GM12878 (cell line): ENCODE measurements around the gene CYSLTR2. TPM values are rescaled to one million over a fixed set of nuclear protein-coding genes. Genes with fewer than 3 reads are reported as not detected.
A peak's percentile ranks its signal among the peaks of the same experiment; 100 is the strongest.

Experiments
- ATAC-seq: fragments of 200-7000 bp; cut with Tn5 transposase; 3 replicates; pipeline ENCODE4 v1.9.1; 2020; ENCODE audit warnings: mild to moderate bottlenecking, moderate library complexity
- BruUV-seq: library from RNA; stranded (reverse); fragments of 400-500 nt; replicated peaks from 2 replicates; lab custom pipeline; 2021; lab: Mats Ljungman, UMichigan
- CTCF ChIA-PET: fragments of 300-600 bp; sonication (Branson Sonifier 250); formaldehyde crosslinking; extraction: SDS; loops from one replicate; lab custom pipeline; 2021; ENCODE audit warnings: inconsistent platforms; lab: Yijun Ruan, JAX
- POLR2A ChIA-PET: fragments of 350-600 bp; formaldehyde crosslinking; extraction: SDS; loops from one replicate; lab custom pipeline; 2021; ENCODE audit warnings: inconsistent platforms; lab: Charles Lee
- RAD21 ChIA-PET: fragments of 300-600 bp; sonication (Branson Sonifier 250); formaldehyde crosslinking; loops from one replicate; lab custom pipeline; 2023; ENCODE audit warnings: antibody characterized with exemption; ENCODE audit not compliant: unreplicated experiment; lab: Charles Lee
- SMC1A ChIA-PET: fragments of 300-600 bp; sonication (Branson Sonifier 250); formaldehyde crosslinking; loops from one replicate; lab custom pipeline; 2023; ENCODE audit not compliant: unreplicated experiment, uncharacterized antibody; lab: Charles Lee
- DNase-seq: peaks from one replicate; pipeline ENCODE4 v3.0.0-alpha.2; 2011; ENCODE audit warnings: low read depth, low spot score
- FAIRE-seq: peaks from 3 replicates; lab custom pipeline; 2011; peaks lifted over from hg19 to GRCh38; lab: Jason Lieb, UNC
- H2AFZ ChIP-seq: 2 replicates; pipeline ENCODE4 v1.6.0; 2011; ENCODE audit warnings: low read depth, low read length, control low read depth; ENCODE audit not compliant: control insufficient read depth
- H3K27ac ChIP-seq: 2 replicates; pipeline ENCODE4 v1.5.1; 2011; ENCODE audit warnings: control low read depth; ENCODE audit not compliant: control insufficient read depth, insufficient read depth
- H3K27me3 ChIP-seq, 2 experiments: replicated peaks in 1 of 2; 2 replicates each; pipeline versions ENCODE4 v1.6.0 to v1.6.1; 2011; ENCODE audit warnings: low read length in 1 of 2; ENCODE audit not compliant: control insufficient read depth in 2 of 2, insufficient read depth in 2 of 2
- H3K36me3 ChIP-seq, 2 experiments: 2 replicates each; pipeline ENCODE4 v1.5.1; 2011; ENCODE audit warnings: low read length in 1 of 2; ENCODE audit not compliant: control insufficient read depth in 2 of 2, insufficient read depth in 2 of 2
- H3K4me1 ChIP-seq: 2 replicates; pipeline ENCODE4 v1.6.1; 2011; ENCODE audit warnings: mild to moderate bottlenecking, low read length, moderate library complexity, mixed read lengths; ENCODE audit not compliant: control insufficient read depth, insufficient read depth
- H3K4me2 ChIP-seq: 2 replicates; pipeline ENCODE4 v1.6.0; 2011; ENCODE audit warnings: control low read depth; ENCODE audit not compliant: control insufficient read depth, insufficient read depth
- H3K4me3 ChIP-seq: fragments of 200-600 bp; sonication (generic); 2 replicates; pipeline ENCODE4 v1.5.1; 2016
- H3K79me2 ChIP-seq: 2 replicates; pipeline ENCODE4 v1.6.0; 2011; ENCODE audit warnings: low read length; ENCODE audit not compliant: control insufficient read depth, insufficient read depth
- H3K9ac ChIP-seq: 2 replicates; pipeline ENCODE4 v1.8.0; 2011; ENCODE audit warnings: low read length, control low read depth, mixed read lengths; ENCODE audit not compliant: control insufficient read depth, insufficient read depth
- H3K9me3 ChIP-seq: replicated peaks from 3 replicates; pipeline ENCODE4 v1.5.1; 2011; ENCODE audit warnings: mild to moderate bottlenecking, low read length; ENCODE audit not compliant: control insufficient read depth, insufficient read depth
- H4K20me1 ChIP-seq: 2 replicates; pipeline ENCODE4 v1.6.0; 2011; ENCODE audit not compliant: control insufficient read depth, insufficient read depth
- BACH1 ChIP-seq: fragments of 450-650 bp; IDR thresholded peaks from 2 replicates; pipeline ENCODE4 v1.6.1; 2017; ENCODE audit warnings: mild to moderate bottlenecking, borderline replicate concordance
- BCLAF1 ChIP-seq: fragments of 450-650 bp; IDR thresholded peaks from 2 replicates; pipeline ENCODE4 v1.6.1; 2017; ENCODE audit warnings: antibody characterized with exemption, mild to moderate bottlenecking, moderate library complexity
- CUX1 ChIP-seq: IDR thresholded peaks from 2 replicates; pipeline ENCODE4 v1.6.1; 2012; ENCODE audit warnings: improper control_type of control experiment, low read depth, low read length; ENCODE audit not compliant: insufficient replicate concordance
- EP300 ChIP-seq, 2 experiments: fragments of 150-350 bp in 1 of 2; IDR thresholded peaks; 2 replicates each; pipeline ENCODE4 v1.6.1; 2011 to 2012; ENCODE audit warnings: low read depth in 2 of 2, low read length in 2 of 2, borderline replicate concordance in 1 of 2, improper control_type of control experiment in 1 of 2, inconsistent platforms in 1 of 2; ENCODE audit not compliant: control insufficient read depth in 1 of 2
- HDAC2 ChIP-seq: fragments of 200-600 bp; sonication (generic); IDR thresholded peaks from 2 replicates; pipeline ENCODE4 v1.6.1; 2017
- IRF3 ChIP-seq: fragments of 450-650 bp; IDR thresholded peaks from 2 replicates; pipeline ENCODE4 v1.6.1; 2014; ENCODE audit warnings: mild to moderate bottlenecking
- POLR2AphosphoS5 ChIP-seq: IDR thresholded peaks from 2 replicates; pipeline ENCODE4 v1.6.1; 2011; ENCODE audit warnings: mild to moderate bottlenecking, low read length, inconsistent platforms
- RAD21 ChIP-seq: IDR thresholded peaks from 2 replicates; pipeline ENCODE4 v1.6.1; 2011; ENCODE audit warnings: mild to moderate bottlenecking, low read depth, low read length, moderate library complexity; ENCODE audit not compliant: insufficient read depth
- ZBTB4 ChIP-seq: fragments of 450-650 bp; formaldehyde crosslinking; IDR thresholded peaks from 2 replicates; pipeline ENCODE4 v1.4.0; 2022; ENCODE audit warnings: mild to moderate bottlenecking, moderate library complexity
- ZSCAN29 ChIP-seq: fragments of 450-650 bp; IDR thresholded peaks from 2 replicates; pipeline ENCODE4 v1.6.1; 2017; ENCODE audit warnings: mild to moderate bottlenecking, moderate library complexity
- WGBS: methylation state at CpG from one replicate; pipeline ENCODE4 v1.1.6; 2016; ENCODE audit warnings: low lambda C conversion rate; ENCODE audit not compliant: insufficient replicate concordance, insufficient coverage; ENCODE audit errors: missing lambda C conversion rate; 5-methylcytosine and 5-hydroxymethylcytosine counted together
- in situ Hi-C: fragments of 300-500 bp; cut with MboI; formaldehyde crosslinking; loops from 9 replicates; pipeline ENCODE4 v1.14.3; 2018; ENCODE audit warnings: mixed read lengths
- intact Hi-C: fragments of 100-400 bp; cut with micrococcal nuclease; formaldehyde crosslinking; loops from one replicate; pipeline ENCODE4 v1.14.2; 2022; ENCODE audit not compliant: unreplicated experiment
- polyA plus RNA-seq, 11 experiments: library from polyadenylated mRNA; depleted of rRNA in 4 of 11; unstranded in 6 of 11; stranded (reverse) in 5 of 11; fragments of >200 nt; fragmentation: Nextera tagmentation in 4 of 11; fragmentation: Illumina TruSeq in 1 of 11; extraction: Ambion mirVana in 4 of 11; extraction: Trizol in 1 of 11; gene quantifications; 1 replicate in 1 of 11; 2 replicates in 10 of 11; pipeline versions ENCODE4 v1.2.1 to v1.2.3, GENCODE V29; 2011 to 2016; ENCODE audit warnings: inconsistent platforms in 2 of 11, missing spikeins in 2 of 11, low read depth in 1 of 11
- total RNA-seq, 4 experiments: library from RNA; depleted of rRNA in 3 of 4; stranded (reverse); fragments of >200 nt in 3 of 4; fragmentation: Illumina TruSeq in 1 of 4; extraction: Trizol in 1 of 4; gene quantifications; 2 replicates each; pipeline versions ENCODE4 v1.2.1 to v1.2.3, GENCODE V29; 2013 to 2021

Gene CYSLTR2
- total and polyA plus RNA-seq, 10 of the 15 experiments (the other 5 are each of a cell fraction or from before 2014, with no cell fraction given): 0.02 to 0.08 (median 0.03) TPM; not detected in 5

GRCh38 chr13:48749144-48749543 is 95.4 kb downstream of the CYSLTR2 start:
- Histone ChIP-seq H3K4me1 (peaks cover 10% of the 10 kb centered on the region), H3K4me3 (no peak overlapping the region), H3K9ac (no peak overlapping the region), H3K36me3 (no peaks in the 10 kb centered on the region), H3K27ac (no peak overlapping the region), H3K27me3 (no peaks in the 10 kb centered on the region; a peak in 1 of 4 replicates), H2AFZ (no peak overlapping the region), H3K4me2 (no peak overlapping the region), H3K9me3 (no peaks in the 10 kb centered on the region), H4K20me1 (no peaks in the 10 kb centered on the region), H3K79me2 (no peaks in the 10 kb centered on the region)
- SMC1A ChIA-PET: interaction anchor here (0.7 to 3.3 kb wide), 2 partner anchors 19 to 151 kb away, joined by 3 to 10 read pairs; no protein-coding TSS in a partner anchor
- DNase-seq (no peak), FAIRE-seq (no peak), ATAC-seq (peak; percentile 31)
- in situ Hi-C loops (no loop called here), intact Hi-C loops (loop anchor here (1.0 kb wide), 1 partner anchor 20 kb away; no protein-coding TSS in a partner anchor)
- RAD21 ChIA-PET: interaction anchor here (1.0 kb wide), 2 partner anchors 20 to 532 kb away, joined by 3 to 4 read pairs; no protein-coding TSS in a partner anchor
- POLR2A ChIA-PET: no interaction called here
- CTCF ChIA-PET: interaction anchor here (0.6 to 6.8 kb wide), 7 partner anchors 12 to 711 kb away, joined by 3 to 73 read pairs (median 3); no protein-coding TSS in a partner anchor
- 30% methylated on average over 4 of the region's 4 CpGs for WGBS
- no TSS peak for BruUV-seq
- TF ChIP-seq ZBTB4 (CRISPR knock-in tag) (no peak), ZSCAN29 (no peak), POLR2AphosphoS5 (no peak), RAD21 (no peak), HDAC2 (no peak), EP300 (IDR thresholded peaks at IDR 0.05; ENCODE audit: borderline replicate concordance in 1 of 2, control insufficient read depth in 1 of 2, low read depth in 2 of 2, low read length in 2 of 2) (no peak), BACH1 (no peak), IRF3 (no peak), CUX1 (no peak), BCLAF1 (no peak)
